ENCODE measurements around the gene VPS13D.

VPS13D gene

DNA sequence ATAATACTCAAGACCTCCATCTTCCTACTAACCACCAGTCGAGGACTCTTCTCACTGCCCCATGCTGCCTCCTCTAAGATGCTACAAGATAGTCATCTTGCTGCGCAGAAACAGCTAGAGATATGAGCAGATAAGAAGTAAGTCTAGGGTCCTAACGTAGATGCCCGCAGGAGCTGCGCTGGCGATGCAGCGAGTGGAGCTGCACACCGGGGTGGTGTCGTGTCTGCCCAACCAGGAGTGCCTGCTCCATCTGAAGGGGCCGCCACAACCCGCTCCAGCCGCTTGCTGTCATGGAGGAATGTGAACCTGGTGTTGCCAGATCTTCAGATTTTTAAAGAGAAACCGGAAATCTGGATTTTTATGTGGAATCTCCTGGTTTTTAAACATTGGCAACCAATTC lies 175.1 kb downstream of the VPS13D start:
- no peak overlapping the region for H3K9ac ChIP-seq (ENCODE audit: low read length)
- no peak overlapping the region for H3K27ac ChIP-seq (ENCODE audit: low read length)
- H4K20me1 ChIP-seq (ENCODE audit: insufficient read depth, low read length), result no peaks in the 10 kb centered on the region
- no peak overlapping the region for H3K4me2 ChIP-seq (ENCODE audit: low read depth, low read length)
- no peaks in the 10 kb centered on the region for H3F3A ChIP-seq (ENCODE audit: insufficient read depth, low read length)
- no peaks in the 10 kb centered on the region for H3K27me3 ChIP-seq (replicated peaks; ENCODE audit: insufficient read depth, low read length)
- H3K79me2 ChIP-seq (ENCODE audit: low read length), result no peaks in the 10 kb centered on the region
- DNase-seq, result no peak
- no peak overlapping the region for H2AFZ ChIP-seq (ENCODE audit: low read length)
- H3K9me3 ChIP-seq (replicated peaks; ENCODE audit: insufficient read depth, low read length), result no peaks in the 10 kb centered on the region
- no peak for TF ChIP-seq CTCF (IDR thresholded peaks at IDR 0.05; ENCODE audit: low read length)
- TF ChIP-seq EZH2 (optimal IDR thresholded peaks at IDR 0.05; ENCODE audit: low read depth, low read length), result no peak
- no peak for TF ChIP-seq EZH2phosphoT487 (IDR thresholded peaks at IDR 0.05; ENCODE audit: low read length)
- no peak overlapping the region for H3K4me3 ChIP-seq (ENCODE audit: low read length)
- H3K36me3 ChIP-seq (replicated peaks; ENCODE audit: insufficient read depth, low read length), result no peaks in the 10 kb centered on the region
- H3K9me2 ChIP-seq (replicated peaks; ENCODE audit: insufficient read depth, low read length), result no peaks in the 10 kb centered on the region
- no peaks in the 10 kb centered on the region for H3K4me1 ChIP-seq (ENCODE audit: low read length)

DNA sequence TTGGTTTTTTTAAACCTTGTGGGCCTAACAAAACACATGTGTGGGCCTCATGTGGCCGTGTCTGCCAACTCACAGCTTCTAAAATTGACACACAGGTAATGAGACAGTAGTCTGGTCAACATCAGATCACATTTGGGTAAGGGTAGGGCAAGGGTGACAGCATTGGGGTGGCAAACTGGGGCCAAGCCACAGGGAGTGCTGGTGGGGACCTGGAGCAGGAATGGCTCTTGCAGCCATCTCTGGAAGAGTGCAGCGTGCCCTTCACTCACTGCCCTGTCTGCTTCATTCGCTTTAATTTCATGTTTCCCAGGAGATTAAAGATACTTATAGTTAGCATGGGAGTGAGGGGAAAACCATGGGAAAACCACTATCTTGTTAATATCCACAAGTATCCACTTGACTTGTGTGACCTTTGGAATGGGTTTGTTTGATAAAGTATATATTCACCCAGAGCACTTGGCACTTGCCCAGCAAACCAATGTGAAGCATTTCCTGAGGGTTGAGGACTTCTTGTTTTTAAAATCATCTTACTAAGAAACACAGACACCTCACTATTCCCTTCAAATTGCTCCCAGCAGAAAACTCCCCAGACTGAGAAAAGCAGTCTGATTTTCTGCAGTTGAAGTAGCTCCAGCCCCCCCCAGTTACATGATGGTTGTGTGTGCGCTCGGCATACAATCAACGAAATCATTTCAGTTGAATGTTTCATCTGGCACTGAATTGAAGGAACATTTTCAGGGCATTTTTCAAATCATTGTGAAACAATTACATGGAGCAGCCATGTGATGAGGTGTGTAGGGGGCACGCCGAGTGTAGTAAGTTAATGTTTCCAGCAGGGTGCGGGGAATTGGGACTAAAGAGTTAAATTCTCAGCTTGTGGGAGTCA lies 175.7 kb downstream of the VPS13D start:
- H3K79me2 ChIP-seq (ENCODE audit: low read length), result no peaks in the 10 kb centered on the region
- no peak overlapping the region for H2AFZ ChIP-seq (ENCODE audit: low read length)
- TF ChIP-seq EZH2 (optimal IDR thresholded peaks at IDR 0.05; ENCODE audit: low read depth, low read length), result no peak
- TF ChIP-seq CTCF (IDR thresholded peaks at IDR 0.05; ENCODE audit: low read length), result no peak
- no peak for TF ChIP-seq EZH2phosphoT487 (IDR thresholded peaks at IDR 0.05; ENCODE audit: low read length)
- no peak overlapping the region for H3K4me3 ChIP-seq (ENCODE audit: low read length)
- no peaks in the 10 kb centered on the region for H3K9me2 ChIP-seq (replicated peaks; ENCODE audit: insufficient read depth, low read length)
- no peak overlapping the region for H3K9ac ChIP-seq (ENCODE audit: low read length)
- H3K9me3 ChIP-seq (replicated peaks; ENCODE audit: insufficient read depth, low read length), result no peaks in the 10 kb centered on the region
- H3F3A ChIP-seq (ENCODE audit: insufficient read depth, low read length), result no peaks in the 10 kb centered on the region
- H3K36me3 ChIP-seq (replicated peaks; ENCODE audit: insufficient read depth, low read length), result no peaks in the 10 kb centered on the region
- no peak for DNase-seq
- H4K20me1 ChIP-seq (ENCODE audit: insufficient read depth, low read length), result no peaks in the 10 kb centered on the region
- H3K4me1 ChIP-seq (ENCODE audit: low read length), result no peaks in the 10 kb centered on the region
- H3K27me3 ChIP-seq (replicated peaks; ENCODE audit: insufficient read depth, low read length), result no peaks in the 10 kb centered on the region
- H3K27ac ChIP-seq (ENCODE audit: low read length), result no peak overlapping the region
- no peak overlapping the region for H3K4me2 ChIP-seq (ENCODE audit: low read depth, low read length)

GRCh38 chr1:12406211-12407021 lies 176.6 kb downstream of the VPS13D start:
- Histone ChIP-seq H3K27ac (ENCODE audit: low read length) (no peak overlapping the region), H3F3A (ENCODE audit: insufficient read depth, low read length) (no peaks in the 10 kb centered on the region), H3K36me3 (replicated peaks; ENCODE audit: insufficient read depth, low read length) (no peaks in the 10 kb centered on the region), H3K4me3 (ENCODE audit: low read length) (no peak overlapping the region), H3K9me3 (replicated peaks; ENCODE audit: insufficient read depth, low read length) (no peaks in the 10 kb centered on the region), H4K20me1 (ENCODE audit: insufficient read depth, low read length) (no peaks in the 10 kb centered on the region), H3K9ac (ENCODE audit: low read length) (no peak overlapping the region), H3K79me2 (ENCODE audit: low read length) (no peaks in the 10 kb centered on the region), H3K27me3 (replicated peaks; ENCODE audit: insufficient read depth, low read length) (no peaks in the 10 kb centered on the region), H3K4me1 (ENCODE audit: low read length) (no peaks in the 10 kb centered on the region), H2AFZ (ENCODE audit: low read length) (no peak overlapping the region), H3K9me2 (replicated peaks; ENCODE audit: insufficient read depth, low read length) (no peaks in the 10 kb centered on the region), H3K4me2 (ENCODE audit: low read depth, low read length) (no peak overlapping the region)
- no peak for DNase-seq
- no peak for TF ChIP-seq EZH2 (optimal IDR thresholded peaks at IDR 0.05; ENCODE audit: low read depth, low read length)
- TF ChIP-seq CTCF (IDR thresholded peaks at IDR 0.05; ENCODE audit: low read length), result no peak
- no peak for TF ChIP-seq EZH2phosphoT487 (IDR thresholded peaks at IDR 0.05; ENCODE audit: low read length)
